ENCODE results near the gene RNU7-1. TPM values are rescaled to one million over a fixed set of nuclear protein-coding genes. Genes with fewer than 3 reads are reported as not detected.

Gene RNU7-1
- total RNA-seq, 2 donors from 2014 or later = not detected

GRCh38 chr12:6912164-6912935 lies 31.3 kb upstream of the RNU7-1 start:
- ATAC-seq (no peak), DNase-seq (no peak)
- no peaks in the 10 kb centered on the region for H3K27me3 Mint-ChIP-seq
- H3K4me3 Mint-ChIP-seq = peak overlapping the region; percentile 98
- H3K9me3 ChIP-seq (ENCODE audit: control insufficient read depth, low read length, poor library complexity, severe bottlenecking) = no peaks in the 10 kb centered on the region
- peaks cover 37% of the 10 kb centered on the region for H3K4me1 Mint-ChIP-seq
- peaks cover 3% of the 10 kb centered on the region for H3K36me3 Mint-ChIP-seq (ENCODE audit: low read depth)
- peak overlapping the region; percentile 85 for H3K27ac Mint-ChIP-seq

GRCh38 chr12:6914246-6914946 lies 29.2 kb upstream of the RNU7-1 start, which contains the start of gene ENO2:
ENO2 (plus strand) TSS chr12:6914580; CDS start chr12:6915833, 1,253 bp downstream.
- ATAC-seq (peak; percentile 94), DNase-seq (peak; percentile 71 to 88 (median 83))
- no peaks in the 10 kb centered on the region for H3K27me3 Mint-ChIP-seq
- peaks cover 5% of the 10 kb centered on the region for H3K36me3 Mint-ChIP-seq (ENCODE audit: low read depth)
- peaks cover 39% of the 10 kb centered on the region for H3K4me1 Mint-ChIP-seq
- H3K27ac Mint-ChIP-seq = peak within 1 kb of the TSS; percentile 85
- peak within 1 kb of the TSS; percentile 98 for H3K4me3 Mint-ChIP-seq
- no peaks in the 10 kb centered on the region for H3K9me3 ChIP-seq (ENCODE audit: control insufficient read depth, low read length, poor library complexity, severe bottlenecking)

- Mint-ChIP-seq H3K4me3 (peak overlapping the region; percentile 98), H3K27me3 (no peaks in the 10 kb centered on the region), H3K27ac (peak overlapping the region; percentile 85), H3K4me1 (peaks cover 43% of the 10 kb centered on the region), H3K36me3 (ENCODE audit: low read depth) (peaks cover 9% of the 10 kb centered on the region)
- H3K9me3 ChIP-seq (ENCODE audit: control insufficient read depth, low read length, poor library complexity, severe bottlenecking) = no peaks in the 10 kb centered on the region
- ATAC-seq = no peak
- DNase-seq = no peak
Observed at GRCh38 chr12:6914947-6915788, 28.4 kb upstream of the RNU7-1 start.

- Mint-ChIP-seq H3K27me3 (no peaks in the 10 kb centered on the region), H3K36me3 (ENCODE audit: low read depth) (peaks cover 9% of the 10 kb centered on the region), H3K4me3 (peak overlapping the region; percentile 75), H3K27ac (peak overlapping the region; percentile 85), H3K4me1 (peaks cover 42% of the 10 kb centered on the region)
- DNase-seq (no peak), ATAC-seq (no peak)
- no peaks in the 10 kb centered on the region for H3K9me3 ChIP-seq (ENCODE audit: control insufficient read depth, low read length, poor library complexity, severe bottlenecking)
Observed at GRCh38 chr12:6915789-6916285, 27.8 kb upstream of the RNU7-1 start.

- no peak for DNase-seq
- no peaks in the 10 kb centered on the region for H3K9me3 ChIP-seq (ENCODE audit: control insufficient read depth, low read length, poor library complexity, severe bottlenecking)
- peaks cover 41% of the 10 kb centered on the region for H3K4me1 Mint-ChIP-seq
- no peaks in the 10 kb centered on the region for H3K27me3 Mint-ChIP-seq
- H3K27ac Mint-ChIP-seq = peak overlapping the region; percentile 85
- H3K4me3 Mint-ChIP-seq = peak overlapping the region; percentile 75
- H3K36me3 Mint-ChIP-seq (ENCODE audit: low read depth) = peaks cover 9% of the 10 kb centered on the region
- ATAC-seq = no peak
Observed at GRCh38 chr12:6916426-6917200, 27.0 kb upstream of the RNU7-1 start.

- H3K9me3 ChIP-seq (ENCODE audit: control insufficient read depth, low read length, poor library complexity, severe bottlenecking) = no peaks in the 10 kb centered on the region
- Mint-ChIP-seq H3K4me3 (no peak overlapping the region), H3K27ac (no peak overlapping the region), H3K36me3 (ENCODE audit: low read depth) (peaks cover 9% of the 10 kb centered on the region), H3K4me1 (peaks cover 40% of the 10 kb centered on the region), H3K27me3 (no peaks in the 10 kb centered on the region)
- no peak for ATAC-seq
- DNase-seq = no peak
Observed at GRCh38 chr12:6917491-6918231, 26.0 kb upstream of the RNU7-1 start.

- Mint-ChIP-seq H3K36me3 (ENCODE audit: low read depth) (peaks cover 9% of the 10 kb centered on the region), H3K27ac (no peak overlapping the region)
- DNase-seq = no peak
Observed at GRCh38 chr12:6919588-6919987, 24.0 kb upstream of the RNU7-1 start.

GRCh38 chr12:6921539-6921938 lies 22.1 kb upstream of the RNU7-1 start:
- ATAC-seq (no peak), DNase-seq (no peak)
- Mint-ChIP-seq H3K4me3 (no peak overlapping the region), H3K27ac (no peak overlapping the region), H3K36me3 (ENCODE audit: low read depth) (peaks cover 9% of the 10 kb centered on the region), H3K27me3 (no peaks in the 10 kb centered on the region), H3K4me1 (peaks cover 25% of the 10 kb centered on the region)
- H3K9me3 ChIP-seq (ENCODE audit: control insufficient read depth, low read length, poor library complexity, severe bottlenecking) = no peaks in the 10 kb centered on the region

More at GRCh38 chr12:6919588-6919987, 24.0 kb upstream of the RNU7-1 start:
- Mint-ChIP-seq H3K4me1 (peaks cover 34% of the 10 kb centered on the region), H3K4me3 (no peak overlapping the region), H3K27me3 (no peaks in the 10 kb centered on the region)
- no peak for ATAC-seq
- no peaks in the 10 kb centered on the region for H3K9me3 ChIP-seq (ENCODE audit: control insufficient read depth, low read length, poor library complexity, severe bottlenecking)

GRCh38 chr12:6921996-6922946 lies 21.3 kb upstream of the RNU7-1 start:
- ATAC-seq (no peak), DNase-seq (no peak)
- H3K27me3 Mint-ChIP-seq = no peaks in the 10 kb centered on the region
- no peaks in the 10 kb centered on the region for H3K9me3 ChIP-seq (ENCODE audit: control insufficient read depth, low read length, poor library complexity, severe bottlenecking)
- no peak overlapping the region for H3K4me3 Mint-ChIP-seq
- no peak overlapping the region for H3K27ac Mint-ChIP-seq
- peaks cover 31% of the 10 kb centered on the region for H3K4me1 Mint-ChIP-seq
- peaks cover 6% of the 10 kb centered on the region for H3K36me3 Mint-ChIP-seq (ENCODE audit: low read depth)

GRCh38 chr12:6923003-6923732 lies 20.4 kb upstream of the RNU7-1 start:
- Mint-ChIP-seq H3K4me3 (no peak overlapping the region), H3K27ac (peak overlapping the region; percentile 82), H3K27me3 (no peaks in the 10 kb centered on the region), H3K4me1 (peaks cover 31% of the 10 kb centered on the region), H3K36me3 (ENCODE audit: low read depth) (peaks cover 6% of the 10 kb centered on the region)
- no peak for DNase-seq
- no peak for ATAC-seq
- no peaks in the 10 kb centered on the region for H3K9me3 ChIP-seq (ENCODE audit: control insufficient read depth, low read length, poor library complexity, severe bottlenecking)
